GM12878 (cell line): ENCODE results near the gene COQ9. TPM values are rescaled to one million over a fixed set of nuclear protein-coding genes. Genes with fewer than 3 reads are reported as not detected.

Source experiments
- ATAC-seq: fragments of 200-7000 bp; cut with Tn5 transposase; 3 replicates; pipeline ENCODE4 v1.9.1; 2020; ENCODE audit warnings: mild to moderate bottlenecking, moderate library complexity
- BruUV-seq: library from RNA; stranded (reverse); fragments of 400-500 nt; replicated peaks from 2 replicates; lab custom pipeline; 2021; lab: Mats Ljungman, UMichigan
- CTCF ChIA-PET: fragments of 300-600 bp; sonication (Branson Sonifier 250); formaldehyde crosslinking; extraction: SDS; loops from one replicate; lab custom pipeline; 2021; ENCODE audit warnings: inconsistent platforms; lab: Yijun Ruan, JAX
- POLR2A ChIA-PET: fragments of 350-600 bp; formaldehyde crosslinking; extraction: SDS; loops from one replicate; lab custom pipeline; 2021; ENCODE audit warnings: inconsistent platforms; lab: Charles Lee
- RAD21 ChIA-PET: fragments of 300-600 bp; sonication (Branson Sonifier 250); formaldehyde crosslinking; loops from one replicate; lab custom pipeline; 2023; ENCODE audit warnings: antibody characterized with exemption; ENCODE audit not compliant: unreplicated experiment; lab: Charles Lee
- SMC1A ChIA-PET: fragments of 300-600 bp; sonication (Branson Sonifier 250); formaldehyde crosslinking; loops from one replicate; lab custom pipeline; 2023; ENCODE audit not compliant: unreplicated experiment, uncharacterized antibody; lab: Charles Lee
- DNase-seq: peaks from one replicate; pipeline ENCODE4 v3.0.0-alpha.2; 2011; ENCODE audit warnings: low read depth, low spot score
- FAIRE-seq: peaks from 3 replicates; lab custom pipeline; 2011; peaks lifted over from hg19 to GRCh38; lab: Jason Lieb, UNC
- H2AFZ ChIP-seq: 2 replicates; pipeline ENCODE4 v1.6.0; 2011; ENCODE audit warnings: low read depth, low read length, control low read depth; ENCODE audit not compliant: control insufficient read depth
- H3K27ac ChIP-seq: 2 replicates; pipeline ENCODE4 v1.5.1; 2011; ENCODE audit warnings: control low read depth; ENCODE audit not compliant: control insufficient read depth, insufficient read depth
- H3K27me3 ChIP-seq, 2 experiments: replicated peaks in 1 of 2; 2 replicates each; pipeline versions ENCODE4 v1.6.0 to v1.6.1; 2011; ENCODE audit warnings: low read length in 1 of 2; ENCODE audit not compliant: control insufficient read depth in 2 of 2, insufficient read depth in 2 of 2
- H3K36me3 ChIP-seq, 2 experiments: 2 replicates each; pipeline ENCODE4 v1.5.1; 2011; ENCODE audit warnings: low read length in 1 of 2; ENCODE audit not compliant: control insufficient read depth in 2 of 2, insufficient read depth in 2 of 2
- H3K4me1 ChIP-seq: 2 replicates; pipeline ENCODE4 v1.6.1; 2011; ENCODE audit warnings: mild to moderate bottlenecking, low read length, moderate library complexity, mixed read lengths; ENCODE audit not compliant: control insufficient read depth, insufficient read depth
- H3K4me2 ChIP-seq: 2 replicates; pipeline ENCODE4 v1.6.0; 2011; ENCODE audit warnings: control low read depth; ENCODE audit not compliant: control insufficient read depth, insufficient read depth
- H3K4me3 ChIP-seq: fragments of 200-600 bp; sonication (generic); 2 replicates; pipeline ENCODE4 v1.5.1; 2016
- H3K79me2 ChIP-seq: 2 replicates; pipeline ENCODE4 v1.6.0; 2011; ENCODE audit warnings: low read length; ENCODE audit not compliant: control insufficient read depth, insufficient read depth
- H3K9ac ChIP-seq: 2 replicates; pipeline ENCODE4 v1.8.0; 2011; ENCODE audit warnings: low read length, control low read depth, mixed read lengths; ENCODE audit not compliant: control insufficient read depth, insufficient read depth
- H3K9me3 ChIP-seq: replicated peaks from 3 replicates; pipeline ENCODE4 v1.5.1; 2011; ENCODE audit warnings: mild to moderate bottlenecking, low read length; ENCODE audit not compliant: control insufficient read depth, insufficient read depth
- H4K20me1 ChIP-seq: 2 replicates; pipeline ENCODE4 v1.6.0; 2011; ENCODE audit not compliant: control insufficient read depth, insufficient read depth
- ASH2L ChIP-seq: fragments of 300-600, 200-600 bp; sonication (generic); IDR thresholded peaks from 2 replicates; pipeline ENCODE4 v1.6.1; 2017; ENCODE audit warnings: low read depth, mild to moderate bottlenecking, borderline replicate concordance
- BMI1 ChIP-seq: fragments of 450-650 bp; IDR thresholded peaks from 2 replicates; pipeline ENCODE4 v1.6.1; 2016; ENCODE audit warnings: mild to moderate bottlenecking, moderate library complexity, borderline replicate concordance
- CBX5 ChIP-seq: sonication (generic); IDR thresholded peaks from 2 replicates; pipeline ENCODE4 v1.6.1; 2016; ENCODE audit warnings: low read depth, moderate library complexity, mild to moderate bottlenecking, inconsistent platforms
- HDAC6 ChIP-seq: fragments of 200-600 bp; sonication (generic); IDR thresholded peaks from one replicate; pipeline ENCODE4 v1.8.0; 2017; ENCODE audit warnings: antibody characterized with exemption; ENCODE audit not compliant: unreplicated experiment
- NFXL1 ChIP-seq: fragments of 450-650 bp; IDR thresholded peaks from 2 replicates; pipeline ENCODE4 v1.6.1; 2017; ENCODE audit warnings: antibody characterized with exemption, mild to moderate bottlenecking, borderline replicate concordance
- POLR2A ChIP-seq: IDR thresholded peaks from 2 replicates; pipeline ENCODE4 v1.6.1; 2011; ENCODE audit warnings: low read depth, mild to moderate bottlenecking, low read length
- RAD21 ChIP-seq: IDR thresholded peaks from 2 replicates; pipeline ENCODE4 v1.6.1; 2011; ENCODE audit warnings: mild to moderate bottlenecking, low read depth, low read length, moderate library complexity; ENCODE audit not compliant: insufficient read depth
- RCOR1 ChIP-seq: conservative IDR thresholded peaks from 2 replicates; pipeline ENCODE4 v1.6.1; 2012; ENCODE audit warnings: low read depth, low read length, improper control_type of control experiment
- TCF3 ChIP-seq: IDR thresholded peaks from 2 replicates; pipeline ENCODE4 v1.6.1; 2012; ENCODE audit warnings: low read depth, mild to moderate bottlenecking, low read length, borderline replicate concordance; ENCODE audit not compliant: insufficient read depth
- YY1 ChIP-seq: IDR thresholded peaks from 2 replicates; pipeline ENCODE4 v1.6.1; 2011; ENCODE audit warnings: low read depth, mild to moderate bottlenecking, low read length
- ZNF24 ChIP-seq: fragments of 450-650 bp; IDR thresholded peaks from 2 replicates; pipeline ENCODE4 v1.6.1; 2017; ENCODE audit warnings: antibody characterized with exemption, mild to moderate bottlenecking
- WGBS: methylation state at CpG from one replicate; pipeline ENCODE4 v1.1.6; 2016; ENCODE audit warnings: low lambda C conversion rate; ENCODE audit not compliant: insufficient replicate concordance, insufficient coverage; ENCODE audit errors: missing lambda C conversion rate; 5-methylcytosine and 5-hydroxymethylcytosine counted together
- in situ Hi-C: fragments of 300-500 bp; cut with MboI; formaldehyde crosslinking; loops from 9 replicates; pipeline ENCODE4 v1.14.3; 2018; ENCODE audit warnings: mixed read lengths
- intact Hi-C: fragments of 100-400 bp; cut with micrococcal nuclease; formaldehyde crosslinking; loops from one replicate; pipeline ENCODE4 v1.14.2; 2022; ENCODE audit not compliant: unreplicated experiment
- polyA plus RNA-seq, 11 experiments: library from polyadenylated mRNA; depleted of rRNA in 4 of 11; unstranded in 6 of 11; stranded (reverse) in 5 of 11; fragments of >200 nt; fragmentation: Nextera tagmentation in 4 of 11; fragmentation: Illumina TruSeq in 1 of 11; extraction: Ambion mirVana in 4 of 11; extraction: Trizol in 1 of 11; gene quantifications; 1 replicate in 1 of 11; 2 replicates in 10 of 11; pipeline versions ENCODE4 v1.2.1 to v1.2.3, GENCODE V29; 2011 to 2016; ENCODE audit warnings: inconsistent platforms in 2 of 11, missing spikeins in 2 of 11, low read depth in 1 of 11
- total RNA-seq, 4 experiments: library from RNA; depleted of rRNA in 3 of 4; stranded (reverse); fragments of >200 nt in 3 of 4; fragmentation: Illumina TruSeq in 1 of 4; extraction: Trizol in 1 of 4; gene quantifications; 2 replicates each; pipeline versions ENCODE4 v1.2.1 to v1.2.3, GENCODE V29; 2013 to 2021
- TF ChIP-seq, protein P1 (sequence below), 3 experiments: IDR thresholded peaks in 2 of 3; conservative IDR thresholded peaks in 1 of 3; 2 replicates each; pipeline ENCODE4 v1.5.1; 2011; ENCODE audit warnings: low read depth in 3 of 3, low read length in 3 of 3, mild to moderate bottlenecking in 3 of 3, control low read depth in 2 of 3, moderate library complexity in 2 of 3, inconsistent platforms in 1 of 3, mixed read lengths in 1 of 3; ENCODE audit not compliant: control insufficient read depth in 2 of 3, insufficient read depth in 1 of 3; ENCODE audit errors: extremely low read depth in 1 of 3

Gene COQ9
- total and polyA plus RNA-seq, 10 of the 15 experiments (the other 5 are each of a cell fraction or from before 2014, with no cell fraction given) = 24.1 to 79.7 (median 50.1) TPM

DNA sequence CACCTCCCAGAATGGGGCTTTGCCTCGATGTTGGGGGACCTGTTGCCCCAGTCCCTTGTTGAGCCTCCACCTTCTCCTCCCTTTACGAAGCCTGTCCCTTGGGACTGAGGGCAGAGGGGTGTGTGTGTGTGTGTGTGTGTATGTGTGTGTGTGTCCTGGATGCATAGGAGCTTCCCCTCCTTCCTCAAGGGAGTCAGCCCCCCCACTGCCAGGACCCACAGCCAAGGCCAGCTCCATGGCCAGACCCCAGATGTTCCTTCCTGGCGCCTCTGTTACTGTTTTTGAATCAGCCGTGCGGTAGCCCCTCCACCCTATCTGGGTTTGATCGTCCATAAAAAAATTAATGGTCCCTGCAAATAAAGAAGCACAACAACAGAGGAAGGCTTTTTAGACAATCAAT is 56.7 kb downstream of the COQ9 start:
- 12% methylated on average over 6 of the region's 6 CpGs for WGBS
- H3K27me3 ChIP-seq = no peaks in the 10 kb centered on the region; a peak in 2 of 4 replicates
- ATAC-seq = no peak

DNA sequence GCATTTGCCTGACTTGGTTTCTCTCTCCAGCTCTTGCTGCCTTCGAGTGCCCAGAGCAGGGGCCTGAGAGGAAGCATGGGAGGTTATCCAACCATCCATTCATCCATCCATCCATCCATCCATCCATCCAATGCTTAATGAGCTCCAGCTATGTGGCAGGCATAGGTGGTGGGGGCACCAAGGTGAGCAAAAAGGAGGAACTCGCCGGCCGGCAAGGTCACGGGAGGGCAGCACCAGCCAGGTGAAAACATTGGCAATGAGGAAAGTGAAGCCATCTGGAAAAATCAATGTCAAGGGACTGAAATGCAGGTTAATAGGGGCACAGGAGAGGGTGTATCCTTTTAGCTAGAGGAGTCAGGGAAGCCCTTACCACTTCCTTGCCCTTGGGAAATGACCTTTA is 57.2 kb downstream of the COQ9 start:
- H4K20me1 ChIP-seq = no peaks in the 10 kb centered on the region
- ChIA-PET SMC1A (no interaction called here), CTCF (interaction anchor here (0.7 to 1.5 kb wide), 2 partner anchors 15 to 78 kb away, joined by 3 to 5 read pairs; no protein-coding TSS in a partner anchor), POLR2A (interaction anchor here (0.5 kb wide), 1 partner anchor 12 kb away, joined by 5 read pairs; no protein-coding TSS in a partner anchor), RAD21 (interaction anchor here (1.1 kb wide), 1 partner anchor 24 kb away, joined by 3 read pairs; no protein-coding TSS in a partner anchor)
- no peaks in the 10 kb centered on the region; a peak in 1 of 4 replicates for H3K36me3 ChIP-seq
- no peaks in the 10 kb centered on the region; a peak in 2 of 4 replicates for H3K27me3 ChIP-seq
- no peak overlapping the region for H3K4me2 ChIP-seq
- DNase-seq (no peak), ATAC-seq (no peak), FAIRE-seq (no peak)
- WGBS = 77% methylated on average over 5 of the region's 5 CpGs
- H3K9me3 ChIP-seq = no peaks in the 10 kb centered on the region
- intact Hi-C loops = no loop called here
- H3K4me1 ChIP-seq = no peaks in the 10 kb centered on the region
- no peaks in the 10 kb centered on the region for H3K79me2 ChIP-seq
- H2AFZ ChIP-seq = no peak overlapping the region
- in situ Hi-C loops = no loop called here
- no TSS peak for BruUV-seq
- TF ChIP-seq ZNF24 (no peak), ASH2L (no peak), YY1 (no peak), RCOR1 (no peak), POLR2A (no peak), TCF3 (no peak), HDAC6 (no peak), NFXL1 (no peak)
- TF ChIP-seq, protein P1, sequence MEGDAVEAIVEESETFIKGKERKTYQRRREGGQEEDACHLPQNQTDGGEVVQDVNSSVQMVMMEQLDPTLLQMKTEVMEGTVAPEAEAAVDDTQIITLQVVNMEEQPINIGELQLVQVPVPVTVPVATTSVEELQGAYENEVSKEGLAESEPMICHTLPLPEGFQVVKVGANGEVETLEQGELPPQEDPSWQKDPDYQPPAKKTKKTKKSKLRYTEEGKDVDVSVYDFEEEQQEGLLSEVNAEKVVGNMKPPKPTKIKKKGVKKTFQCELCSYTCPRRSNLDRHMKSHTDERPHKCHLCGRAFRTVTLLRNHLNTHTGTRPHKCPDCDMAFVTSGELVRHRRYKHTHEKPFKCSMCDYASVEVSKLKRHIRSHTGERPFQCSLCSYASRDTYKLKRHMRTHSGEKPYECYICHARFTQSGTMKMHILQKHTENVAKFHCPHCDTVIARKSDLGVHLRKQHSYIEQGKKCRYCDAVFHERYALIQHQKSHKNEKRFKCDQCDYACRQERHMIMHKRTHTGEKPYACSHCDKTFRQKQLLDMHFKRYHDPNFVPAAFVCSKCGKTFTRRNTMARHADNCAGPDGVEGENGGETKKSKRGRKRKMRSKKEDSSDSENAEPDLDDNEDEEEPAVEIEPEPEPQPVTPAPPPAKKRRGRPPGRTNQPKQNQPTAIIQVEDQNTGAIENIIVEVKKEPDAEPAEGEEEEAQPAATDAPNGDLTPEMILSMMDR (IDR thresholded peaks at IDR 0.05 in 2 of 3, conservative IDR thresholded peaks at IDR 0.05 in 1 of 3; ENCODE audit: control insufficient read depth in 2 of 3, extremely low read depth in 1 of 3, insufficient read depth in 1 of 3, low read depth in 3 of 3, low read length in 3 of 3) = no peak
- no peak overlapping the region for H3K27ac ChIP-seq
- no peak overlapping the region for H3K9ac ChIP-seq
- H3K4me3 ChIP-seq = no peak overlapping the region

More for the DNA sequence above, 56.7 kb downstream of the COQ9 start:
- no peaks in the 10 kb centered on the region for H3K9me3 ChIP-seq
- no peak overlapping the region for H3K9ac ChIP-seq
- no peaks in the 10 kb centered on the region for H3K36me3 ChIP-seq
- no peak overlapping the region for H2AFZ ChIP-seq
- intact Hi-C loops (no loop called here), in situ Hi-C loops (no loop called here)
- no peaks in the 10 kb centered on the region for H3K4me1 ChIP-seq
- TF ChIP-seq CBX5 (no peak), BMI1 (no peak), RAD21 (no peak)
- DNase-seq (no peak), FAIRE-seq (no peak)
- no peak overlapping the region for H3K4me3 ChIP-seq
- POLR2A ChIA-PET = interaction anchor here (0.5 kb wide), 1 partner anchor 12 kb away, joined by 5 read pairs; no protein-coding TSS in a partner anchor
- CTCF ChIA-PET = interaction anchor here (0.7 to 1.5 kb wide), 2 partner anchors 16 to 77 kb away, joined by 3 to 5 read pairs; no protein-coding TSS in a partner anchor
- SMC1A ChIA-PET = no interaction called here
- H3K27ac ChIP-seq = no peak overlapping the region
- RAD21 ChIA-PET = no interaction called here
- no TSS peak for BruUV-seq
- H3K79me2 ChIP-seq = no peaks in the 10 kb centered on the region
- H4K20me1 ChIP-seq = no peaks in the 10 kb centered on the region
- H3K4me2 ChIP-seq = no peak overlapping the region
